ENCODE results near the gene ADAMTS2.
"Not testable (repeated sequence)": the region's sequence is repeated elsewhere in the genome, so short reads cannot be mapped to it uniquely, and the experiment has no call there.

The ADAMTS2 gene

DNA sequence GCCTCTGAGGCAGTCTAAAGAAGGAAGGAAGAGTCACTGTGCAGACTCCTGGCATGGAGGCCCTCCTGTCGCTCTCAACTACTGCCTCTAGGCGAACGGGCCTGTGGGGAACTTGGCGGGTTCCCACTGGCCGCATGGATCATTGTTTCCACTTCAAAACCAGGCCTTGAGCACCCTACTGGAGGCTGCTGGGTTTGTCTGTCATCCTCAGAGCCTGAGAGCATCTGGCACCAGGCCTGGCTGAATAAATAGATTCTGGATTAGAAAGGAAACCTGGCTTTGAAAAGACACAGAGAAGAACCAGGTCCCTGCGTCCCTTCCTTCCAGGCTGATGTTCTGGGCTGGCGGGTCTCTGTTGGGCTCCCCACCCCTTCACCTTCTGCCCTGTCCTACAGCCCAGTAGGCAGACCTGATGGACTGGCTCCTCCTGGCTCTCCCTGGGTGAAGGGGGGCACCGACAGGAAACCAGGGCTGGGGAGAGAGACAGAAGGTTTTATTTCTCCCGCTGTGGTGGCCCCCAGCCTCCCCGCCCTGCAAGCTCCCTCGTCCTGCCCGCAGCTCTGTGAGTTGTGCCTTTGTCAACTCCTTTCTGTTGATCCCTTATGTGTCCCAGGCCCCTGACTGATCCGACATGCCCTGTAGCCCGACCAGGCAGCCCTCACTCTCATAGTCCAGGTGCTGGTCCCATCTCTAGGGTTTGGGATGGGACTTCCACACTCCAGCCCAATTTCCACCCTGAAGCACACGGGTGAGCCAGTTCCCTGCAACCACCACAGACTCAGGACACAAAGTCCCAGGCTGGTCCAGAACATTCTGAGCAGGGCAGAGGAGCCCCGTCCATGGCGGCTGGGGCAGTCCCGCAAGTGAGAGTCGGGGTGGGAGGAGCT, 50.1 kb downstream of the ADAMTS2 start:
- DNase-seq: no peak

DNA sequence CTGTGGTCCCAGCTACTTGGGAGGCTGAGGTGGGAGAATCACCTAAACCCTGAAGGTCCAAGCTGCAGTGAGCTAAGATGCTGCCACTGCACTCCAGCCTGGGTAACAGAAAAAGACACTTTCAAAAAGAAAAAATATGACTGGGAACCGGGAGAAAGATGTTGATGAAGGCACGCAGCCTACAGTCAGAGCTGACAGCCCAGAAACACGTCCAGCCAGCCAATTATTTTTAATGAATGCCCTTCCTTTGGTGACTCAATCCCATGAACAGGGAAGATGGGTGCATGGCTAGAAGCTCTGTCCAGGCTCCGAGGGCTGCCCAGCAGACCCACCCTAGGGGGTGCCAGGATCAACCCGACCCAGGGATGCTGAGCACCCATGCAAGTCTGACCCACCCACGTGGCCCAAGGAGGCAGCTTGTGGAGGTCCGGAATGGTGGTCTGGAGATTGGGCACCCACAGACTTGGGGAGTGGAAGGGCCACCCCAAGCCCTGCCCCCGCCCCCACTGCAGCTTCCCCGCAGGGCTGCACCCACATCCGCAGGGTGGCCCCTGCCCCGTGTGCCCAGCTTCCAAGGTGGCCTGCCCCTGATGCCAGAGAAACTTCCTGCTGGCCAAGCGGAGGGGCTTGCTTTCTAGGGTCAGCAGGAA, 51.0 kb downstream of the ADAMTS2 start:
- DNase-seq: no peak

DNA sequence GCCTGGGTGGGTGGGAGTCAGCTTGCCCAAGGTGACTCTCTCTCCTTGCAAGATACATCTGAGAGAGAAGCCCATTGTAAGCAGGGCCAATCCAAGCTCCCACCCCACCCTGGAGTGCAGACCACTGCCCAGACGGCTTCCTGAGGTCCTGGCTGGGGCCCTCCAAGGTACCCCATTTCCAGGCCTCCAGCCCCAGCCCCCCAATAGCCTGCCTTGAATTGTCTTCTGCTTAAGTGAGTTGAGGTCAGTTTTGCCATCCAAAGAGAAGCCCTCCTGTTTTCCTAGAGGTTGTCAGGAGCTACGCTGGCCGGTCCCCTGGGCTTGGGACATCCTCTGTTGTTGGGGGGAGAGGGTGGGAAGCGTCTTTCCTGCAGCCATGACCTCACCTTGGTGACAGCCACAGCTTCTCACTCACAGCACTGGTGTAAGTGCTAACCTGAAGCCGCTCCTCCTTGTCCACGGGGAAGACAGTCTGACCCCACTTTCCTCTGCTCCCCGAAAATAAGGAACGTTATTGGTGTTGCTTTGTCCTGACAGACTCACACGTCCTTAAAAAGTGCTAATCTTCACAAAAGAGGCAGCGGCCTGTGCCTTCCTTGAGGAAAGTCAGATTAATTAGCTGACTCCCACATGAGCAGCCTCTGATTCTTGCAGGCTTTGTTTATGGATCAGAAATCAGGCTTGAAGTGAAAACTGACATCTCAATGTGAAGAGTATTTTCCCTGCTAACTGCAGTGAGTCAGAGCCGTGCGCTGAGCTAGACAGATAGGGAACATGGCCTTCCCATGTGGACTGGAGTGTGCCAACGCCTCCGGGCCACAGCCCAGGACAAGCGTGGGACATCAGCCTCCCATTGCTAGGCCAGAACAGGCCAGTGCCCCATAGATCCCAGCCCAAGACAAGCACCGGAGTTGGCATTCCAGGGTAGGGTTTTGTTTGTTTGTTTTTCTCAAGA, 52.3 kb downstream of the ADAMTS2 start:
- DNase-seq: no peak

DNA sequence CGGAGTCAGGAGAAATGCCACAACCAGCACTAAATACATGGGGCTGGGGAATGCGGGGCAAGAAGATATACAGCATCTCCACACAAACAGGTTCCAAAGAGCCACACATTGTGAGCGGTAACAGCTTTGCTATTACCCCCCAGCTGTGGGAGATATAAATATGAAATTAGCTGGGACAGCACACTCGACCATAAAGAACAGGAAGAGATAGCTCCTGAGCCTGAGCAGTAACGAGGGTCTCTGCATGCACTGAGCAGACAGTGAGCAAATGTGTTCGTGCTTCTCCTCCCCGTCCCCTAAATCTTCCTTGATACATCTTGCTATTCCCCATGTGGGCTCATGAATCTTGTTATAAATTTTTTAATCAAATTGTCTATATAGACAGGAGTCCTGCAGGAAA, 53.1 kb downstream of the ADAMTS2 start:
- DNase-seq: no peak

DNA sequence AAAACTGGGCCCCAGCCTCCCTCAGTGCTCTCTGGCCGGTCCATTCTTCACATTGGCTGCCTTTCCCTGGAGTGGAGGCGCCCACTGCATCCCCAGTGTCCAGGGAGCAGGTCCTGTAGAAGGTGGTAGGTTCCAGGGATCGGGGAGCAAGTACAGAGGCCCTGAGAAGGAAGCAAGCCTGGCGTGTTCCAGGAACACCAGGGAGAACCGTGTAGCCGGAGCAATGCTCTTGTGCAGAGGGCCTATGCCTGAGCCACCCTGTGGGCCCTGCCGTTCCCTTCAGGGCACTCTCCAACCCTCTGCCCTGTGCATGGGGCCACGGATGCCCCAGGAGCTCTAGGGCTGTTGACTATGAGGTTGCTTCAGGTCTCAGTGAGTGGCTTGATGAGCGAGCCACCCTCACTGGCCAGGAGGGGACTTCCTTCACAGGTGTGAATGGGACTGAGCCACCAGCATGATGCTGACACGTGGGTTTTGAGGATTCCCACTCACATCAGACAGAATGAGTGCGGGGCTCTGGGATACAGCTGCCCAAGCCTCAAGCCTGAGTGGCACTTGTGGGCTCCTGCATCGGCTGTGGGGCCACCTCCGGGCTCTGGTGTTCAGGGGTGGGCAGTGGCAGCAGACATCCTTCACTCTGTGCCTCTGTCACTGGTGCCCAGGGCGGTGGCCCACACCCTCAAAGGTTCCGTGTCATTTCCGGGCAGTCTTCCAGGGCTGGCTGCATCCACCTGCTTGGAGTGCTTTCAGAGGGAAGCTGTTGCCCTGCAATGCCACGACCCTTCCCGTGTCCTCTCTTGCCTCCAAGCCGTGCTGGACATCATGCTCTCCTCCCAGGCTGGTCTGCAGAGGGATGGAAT, 54.4 kb downstream of the ADAMTS2 start:
- DNase-seq: no peak

DNA sequence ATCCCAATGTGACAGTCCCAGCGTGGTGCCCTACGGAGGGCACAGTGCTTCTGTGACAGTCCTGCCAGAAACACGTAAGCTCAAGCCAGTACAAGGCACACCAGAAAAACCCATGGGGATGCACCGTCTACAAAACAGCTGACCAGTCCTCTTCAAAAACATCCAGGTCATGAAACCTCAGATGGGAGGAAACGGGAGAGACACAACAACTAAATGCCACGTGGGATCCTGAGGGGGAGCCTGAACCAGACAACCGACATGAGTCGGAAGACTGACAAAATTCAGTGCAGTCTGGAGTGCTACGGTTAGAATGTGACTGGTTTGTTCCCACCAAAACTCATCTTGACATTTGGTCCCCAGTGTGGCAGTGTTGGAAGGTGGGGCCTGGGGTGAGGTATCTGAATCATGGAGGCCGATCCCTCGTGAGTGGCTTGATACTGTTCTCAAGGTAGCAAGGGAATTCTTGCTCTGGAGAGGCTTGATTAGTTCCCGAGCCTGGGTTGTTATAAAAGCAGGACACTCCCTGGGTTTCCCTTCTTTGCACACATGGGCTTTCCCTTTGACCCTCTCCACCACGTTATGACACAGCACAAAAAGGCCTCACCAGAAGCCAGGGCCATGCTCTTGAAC, 55.4 kb downstream of the ADAMTS2 start:
- DNase-seq: no peak

DNA sequence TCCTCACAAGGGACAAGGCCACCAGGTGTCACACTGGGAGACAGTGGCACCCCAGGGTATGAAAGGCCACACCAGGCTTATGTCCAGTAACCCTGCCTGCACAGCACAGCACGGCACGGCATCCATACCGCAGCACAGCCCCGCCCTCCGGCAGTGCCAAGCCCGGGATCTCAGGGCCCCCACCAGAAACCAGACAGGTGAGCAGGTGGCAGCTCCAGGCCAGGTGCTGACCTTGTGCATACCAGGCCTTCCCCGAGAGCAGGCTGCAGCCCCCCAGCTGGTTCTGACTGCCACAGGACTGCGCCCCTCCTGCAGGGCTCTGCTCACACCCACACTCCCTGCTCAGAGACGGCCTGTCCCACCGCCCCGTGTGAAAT, 56.5 kb downstream of the ADAMTS2 start:
- DNase-seq: no peak

DNA sequence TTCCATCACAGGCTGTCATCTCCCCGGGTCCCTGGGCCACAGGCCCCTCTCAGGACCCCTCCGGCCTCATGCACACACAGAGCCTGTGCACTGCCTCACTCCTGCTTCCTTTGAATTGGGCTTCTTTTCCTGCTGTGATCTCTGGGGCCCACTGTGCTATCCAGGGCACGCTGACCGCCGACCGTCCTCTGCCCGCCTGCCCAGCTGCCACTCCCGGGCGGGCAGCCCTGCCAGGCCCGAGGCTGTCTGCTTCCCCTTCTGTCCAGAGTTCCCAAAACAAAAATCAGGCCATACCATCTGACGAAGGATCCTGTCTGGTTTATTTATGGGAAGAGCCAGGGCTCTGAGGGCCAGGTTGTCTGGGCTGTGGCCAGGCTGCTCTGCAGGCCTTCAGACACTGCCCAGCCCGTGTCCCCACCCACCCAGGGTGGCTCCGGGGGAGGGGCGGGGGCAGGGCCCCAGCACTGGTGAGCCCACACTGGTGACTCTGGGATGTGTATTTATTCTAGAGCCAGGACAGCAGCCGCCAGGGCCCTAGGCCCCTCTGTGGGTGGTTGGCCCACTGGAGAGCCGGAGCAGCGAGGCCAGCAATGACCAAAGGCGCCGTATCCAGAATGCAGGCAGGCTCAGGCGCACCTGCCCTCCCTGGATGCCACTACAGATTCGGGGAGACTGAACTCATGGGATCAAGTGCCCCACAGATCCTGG, 57.0 kb downstream of the ADAMTS2 start:
- no peak for DNase-seq

DNA sequence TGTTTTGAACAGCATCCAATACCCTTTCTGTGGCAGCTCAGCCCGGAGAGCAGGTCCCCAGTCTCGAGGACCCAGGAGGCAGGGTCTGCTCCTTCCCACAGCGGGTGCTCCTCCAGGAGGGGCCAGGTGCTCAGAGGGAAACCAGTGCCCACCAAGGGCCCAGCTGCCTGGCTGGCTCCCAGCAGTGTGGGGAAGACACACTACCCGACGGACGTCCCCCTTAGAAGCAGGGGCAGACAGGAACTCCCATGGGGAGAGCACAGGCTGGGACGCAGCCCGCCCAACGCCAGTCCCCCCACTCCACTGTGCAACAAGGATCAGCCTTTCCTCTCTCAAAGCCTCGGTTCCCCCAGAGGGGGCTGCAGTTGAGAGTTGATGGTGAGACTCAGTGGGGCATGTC, 57.6 kb downstream of the ADAMTS2 start:
- DNase-seq: no peak

DNA sequence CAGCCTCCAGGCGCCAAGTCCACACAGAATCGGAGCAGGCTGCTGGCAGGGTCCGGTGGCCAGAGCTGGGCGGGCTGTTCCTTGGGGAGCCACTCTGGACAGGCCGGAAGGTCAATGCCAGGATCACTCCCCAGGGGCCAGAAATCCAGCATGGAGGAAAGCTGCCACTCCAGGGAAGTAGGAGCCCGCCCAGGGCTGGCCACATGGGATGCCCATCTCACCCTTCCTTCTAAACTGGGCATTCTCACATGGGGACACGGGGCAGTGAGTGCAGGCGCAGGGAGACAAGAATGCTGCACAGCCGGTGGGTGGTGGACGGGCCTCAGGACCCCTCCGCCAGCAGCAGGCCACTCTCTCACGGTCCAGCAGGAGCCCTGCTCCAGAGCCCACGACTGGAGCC, 58.2 kb downstream of the ADAMTS2 start:
- no peak for DNase-seq

DNA sequence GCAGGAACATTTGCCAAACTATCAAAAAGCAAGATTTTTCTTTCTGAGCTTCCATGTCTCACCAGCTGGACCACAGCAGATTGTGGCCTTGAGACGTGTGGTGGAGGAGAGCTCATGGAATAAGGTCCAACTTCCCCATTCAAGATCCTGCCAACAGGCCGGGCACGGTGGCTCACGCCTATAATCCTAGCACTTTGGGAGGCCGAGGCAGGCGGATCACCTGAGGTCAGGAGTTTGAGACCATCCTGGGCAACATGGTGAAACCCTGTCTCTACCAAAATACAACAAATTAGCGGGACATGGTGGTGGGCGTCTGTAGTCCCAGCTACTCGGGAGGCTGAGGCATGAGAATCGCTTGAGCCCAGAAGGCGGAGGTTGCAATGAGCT, 59.5 kb downstream of the ADAMTS2 start:
- not testable (repeated sequence) for DNase-seq

DNA sequence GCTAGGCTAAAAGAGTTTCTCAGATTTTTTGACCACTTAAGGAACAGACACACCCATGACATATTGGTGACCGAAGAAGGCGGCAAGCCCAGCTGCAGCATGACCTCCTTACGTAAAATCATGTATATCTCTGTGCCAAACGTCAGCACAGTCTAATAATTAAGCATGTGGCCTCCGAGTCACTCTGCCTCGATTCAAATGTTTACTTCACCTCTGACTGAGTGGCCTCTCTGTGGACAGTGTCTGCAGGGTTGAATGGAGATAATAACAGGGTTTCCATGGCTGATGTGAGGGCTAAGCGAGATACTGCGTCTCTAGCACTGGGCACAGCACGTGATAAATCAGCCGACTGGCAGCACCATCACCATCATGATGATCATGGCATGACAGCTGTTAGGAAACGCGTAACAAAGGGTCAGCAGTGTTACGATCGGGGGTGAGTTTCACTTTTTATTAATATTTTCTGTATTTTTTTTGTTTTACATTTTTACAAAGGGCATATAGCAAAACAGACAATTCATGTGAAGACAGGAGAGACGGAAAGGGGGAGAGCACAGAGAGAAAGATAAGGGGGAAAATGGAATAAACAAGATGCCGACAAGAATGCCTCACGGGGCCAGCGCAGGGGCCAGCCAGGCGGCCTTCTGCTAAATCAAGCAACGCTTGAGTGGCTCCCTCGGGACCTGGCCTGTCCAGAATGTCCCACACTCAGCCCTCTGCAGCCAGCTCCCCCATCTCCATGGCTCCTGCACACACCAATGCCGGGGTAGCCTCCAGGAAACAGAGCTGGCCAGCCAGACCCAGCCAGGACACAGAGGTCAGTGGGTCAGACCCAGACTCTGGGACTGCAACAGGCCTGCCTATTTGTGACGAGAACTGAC, 60.3 kb downstream of the ADAMTS2 start:
- DNase-seq: peak; percentile 87

DNA sequence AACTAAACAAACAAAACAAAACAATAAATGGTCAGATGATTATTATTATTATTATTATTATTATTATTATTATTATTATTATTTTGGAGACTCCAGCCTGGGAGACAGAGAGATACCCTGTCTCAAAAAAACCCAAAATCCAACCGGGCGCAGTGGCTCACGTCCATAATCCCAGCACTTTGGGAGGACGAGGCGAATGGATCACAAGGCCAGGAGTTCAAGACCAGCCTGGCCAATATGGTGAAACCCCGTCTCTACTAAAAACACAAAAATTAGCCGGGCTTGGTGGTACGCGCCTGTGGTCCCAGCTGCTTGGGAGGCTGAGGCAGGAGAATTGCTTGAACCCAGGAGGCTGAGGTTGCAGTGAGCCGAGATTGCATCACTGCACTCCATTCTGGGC, 61.4 kb downstream of the ADAMTS2 start:
- not testable (repeated sequence) for DNase-seq

DNA sequence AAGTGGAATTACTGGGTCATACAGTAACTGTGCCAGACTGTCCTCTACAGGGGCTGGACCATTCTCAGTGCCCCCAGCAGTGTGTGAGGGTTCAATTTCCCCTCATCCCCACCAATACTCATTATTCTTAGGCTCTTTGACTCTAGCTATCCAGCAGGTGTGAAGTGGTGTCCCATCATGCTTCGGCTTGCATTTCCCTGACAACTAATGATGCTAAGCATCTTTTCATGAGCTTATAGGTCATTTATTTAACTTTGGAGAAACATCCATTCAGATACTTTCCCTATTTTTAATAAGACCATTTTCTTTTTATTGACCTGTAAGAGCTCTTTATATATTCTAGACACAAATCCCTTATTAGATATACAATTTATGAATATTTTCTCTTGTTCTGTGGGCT, 63.6 kb downstream of the ADAMTS2 start:
- no peak for DNase-seq

DNA sequence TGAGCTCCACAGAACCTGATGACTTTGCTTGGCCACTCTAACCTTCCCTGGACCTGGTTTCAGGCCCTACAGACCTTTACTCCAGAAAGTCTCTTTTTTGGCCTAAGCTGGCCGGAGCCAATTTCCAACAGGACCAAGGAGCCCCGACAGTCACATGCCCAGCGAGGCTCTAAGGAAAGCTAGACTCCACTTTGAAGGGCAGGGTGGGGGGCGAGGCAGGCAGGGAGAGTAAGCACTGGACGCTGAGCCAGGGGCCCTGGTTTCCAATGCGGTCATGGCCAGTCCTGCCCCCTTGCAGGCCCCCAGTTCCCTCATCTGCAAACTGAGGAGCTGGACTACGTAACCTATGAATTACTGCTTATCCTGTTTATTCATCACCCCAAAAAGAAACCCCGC, 65.2 kb downstream of the ADAMTS2 start:
- no peak for DNase-seq

DNA sequence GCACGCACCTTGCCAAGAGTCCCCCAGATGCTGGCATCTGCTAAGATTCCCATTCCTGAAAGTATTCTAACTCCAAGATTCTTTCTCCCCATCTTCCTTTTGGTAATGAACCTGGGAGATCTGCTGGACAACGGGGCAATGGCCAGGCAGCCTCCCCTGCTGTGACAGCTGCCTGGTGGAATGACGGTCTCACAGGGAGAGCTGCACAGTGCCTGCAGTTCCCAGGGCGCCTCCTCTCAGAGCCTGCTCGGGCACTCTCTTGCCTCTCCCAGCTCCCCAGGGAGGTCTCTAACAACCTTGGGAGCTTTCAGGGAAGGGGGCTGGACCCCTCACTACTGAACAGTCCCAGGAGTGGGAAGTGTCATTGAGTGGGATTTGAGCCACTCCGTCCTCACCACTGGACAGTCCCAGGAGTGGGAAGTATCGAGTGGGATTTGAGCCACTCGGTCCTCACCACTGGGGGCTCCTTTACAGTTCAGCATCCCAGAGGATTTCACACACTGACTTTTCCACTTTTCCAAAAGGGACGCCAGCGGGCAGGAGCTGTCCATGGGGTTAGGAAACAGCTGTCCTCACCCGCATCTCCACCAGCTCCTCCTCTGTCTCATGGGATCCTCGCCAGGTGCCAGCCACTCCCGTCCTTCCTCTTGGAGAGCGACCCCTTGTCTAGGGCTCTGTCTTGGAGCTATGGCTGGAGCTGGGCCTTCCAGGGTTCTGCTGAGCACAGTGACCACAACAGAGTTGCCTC, 65.7 kb downstream of the ADAMTS2 start:
- no peak for DNase-seq

DNA sequence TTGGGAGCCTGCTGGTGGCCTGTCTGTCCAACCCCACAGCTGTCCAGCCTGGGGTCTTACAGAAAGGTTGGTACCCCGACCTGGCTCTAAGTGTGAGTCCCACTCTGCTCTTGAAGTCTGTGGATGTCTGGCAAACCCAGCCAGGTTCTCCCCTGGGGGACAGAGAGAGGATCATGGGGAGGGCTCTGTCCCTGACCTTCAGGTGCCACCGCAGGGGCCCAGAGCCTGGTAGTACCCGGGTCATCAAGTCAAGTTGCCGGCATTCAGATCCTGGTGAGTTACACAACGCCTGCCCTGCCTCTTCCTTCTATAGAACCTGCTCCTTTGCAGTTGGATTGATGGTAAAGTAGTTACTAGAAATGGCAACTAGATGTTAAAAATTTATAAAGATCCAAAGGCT, 66.7 kb downstream of the ADAMTS2 start:
- DNase-seq: no peak

DNA sequence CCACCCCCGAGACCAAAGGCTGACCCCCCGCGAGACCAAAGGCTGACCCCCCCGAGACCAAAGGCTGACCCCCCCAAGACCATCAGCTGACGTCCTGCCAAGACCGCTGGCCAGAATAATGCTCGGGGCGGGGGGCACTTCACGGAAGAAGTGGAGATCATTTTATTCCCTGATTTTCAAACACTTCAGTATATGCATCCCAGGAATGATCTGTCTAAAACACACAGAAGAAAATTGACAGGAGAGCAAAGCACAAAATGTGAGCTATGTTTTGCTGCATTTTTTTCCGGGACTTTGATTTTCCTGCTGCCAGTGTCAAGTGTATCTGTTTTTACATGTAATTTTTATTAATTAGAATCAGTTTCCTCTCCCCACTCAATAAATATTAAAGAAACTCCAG, 67.1 kb downstream of the ADAMTS2 start:
- DNase-seq: no peak

DNA sequence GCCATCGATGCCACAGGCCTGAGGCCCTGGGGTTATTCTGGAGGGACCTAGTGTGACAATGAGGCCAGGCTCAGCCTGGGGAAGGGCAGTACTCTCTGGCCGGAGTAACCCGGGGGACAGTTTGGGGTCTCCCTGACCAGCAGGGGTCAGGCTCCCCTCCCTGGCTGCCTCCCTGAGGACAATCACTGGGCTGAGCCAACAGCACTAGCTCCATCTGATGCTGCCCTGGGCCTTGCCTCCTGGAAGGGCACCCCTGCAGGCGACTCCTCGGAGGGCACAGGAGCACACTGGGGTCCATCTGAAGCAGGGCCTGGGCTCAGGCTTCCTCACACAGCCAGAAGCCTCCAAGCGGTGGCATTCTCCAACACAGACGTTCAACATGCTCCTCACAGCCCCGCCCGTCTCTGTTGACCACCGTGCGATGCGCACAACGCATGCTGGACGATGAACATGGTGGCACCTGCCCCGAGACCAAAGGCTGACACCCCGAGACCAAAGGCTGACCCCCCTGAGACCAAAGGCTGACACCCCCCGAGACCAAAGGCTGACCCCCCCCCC, 68.3 kb downstream of the ADAMTS2 start:
- no peak for DNase-seq

Data from islet precursor cell (in vitro differentiated cells).